Measurements from ENCODE around the gene SV2A.
"Not testable (repeated sequence)": the region's sequence is repeated elsewhere in the genome, so short reads cannot be mapped to it uniquely, and the experiment has no call there.

SV2A gene

GRCh38 chr1:149877211-149877946, 40.3 kb downstream of the SV2A start:
- H3K79me2 ChIP-seq (ENCODE audit: low read length): no peaks in the 10 kb centered on the region
- H3K9me2 ChIP-seq (replicated peaks; ENCODE audit: insufficient read depth, low read length): no peaks in the 10 kb centered on the region
- H3K27me3 ChIP-seq (replicated peaks; ENCODE audit: insufficient read depth, low read length): no peaks in the 10 kb centered on the region
- no peak overlapping the region for H3K4me3 ChIP-seq (ENCODE audit: low read length)
- no peak for DNase-seq
- H3F3A ChIP-seq (ENCODE audit: insufficient read depth, low read length): no peaks in the 10 kb centered on the region
- H3K9me3 ChIP-seq (replicated peaks; ENCODE audit: insufficient read depth, low read length): no peaks in the 10 kb centered on the region
- TF ChIP-seq CTCF (IDR thresholded peaks at IDR 0.05; ENCODE audit: low read length) (no peak), EZH2 (optimal IDR thresholded peaks at IDR 0.05; ENCODE audit: low read depth, low read length) (no peak), EZH2phosphoT487 (IDR thresholded peaks at IDR 0.05; ENCODE audit: low read length) (no peak)
- H3K9ac ChIP-seq (ENCODE audit: low read length): no peak overlapping the region
- no peaks in the 10 kb centered on the region for H3K36me3 ChIP-seq (replicated peaks; ENCODE audit: insufficient read depth, low read length)
- H2AFZ ChIP-seq (ENCODE audit: low read length): no peak overlapping the region
- no peaks in the 10 kb centered on the region for H3K4me1 ChIP-seq (ENCODE audit: low read length)
- H3K4me2 ChIP-seq (ENCODE audit: low read depth, low read length): no peak overlapping the region
- H4K20me1 ChIP-seq (ENCODE audit: insufficient read depth, low read length): no peaks in the 10 kb centered on the region
- H3K27ac ChIP-seq (ENCODE audit: low read length): no peak overlapping the region

GRCh38 chr1:149873060-149873459, 44.6 kb downstream of the SV2A start:
- H3K27me3 ChIP-seq (replicated peaks; ENCODE audit: insufficient read depth, low read length); H2AFZ ChIP-seq (ENCODE audit: low read length); H3K36me3 ChIP-seq (replicated peaks; ENCODE audit: insufficient read depth, low read length); H3K4me1 ChIP-seq (ENCODE audit: low read length); H3K4me3 ChIP-seq (ENCODE audit: low read length); H3K4me2 ChIP-seq (ENCODE audit: low read depth, low read length); H3K9ac ChIP-seq (ENCODE audit: low read length); H3K79me2 ChIP-seq (ENCODE audit: low read length); H4K20me1 ChIP-seq (ENCODE audit: insufficient read depth, low read length); DNase-seq; H3F3A ChIP-seq (ENCODE audit: insufficient read depth, low read length); H3K9me2 ChIP-seq (replicated peaks; ENCODE audit: insufficient read depth, low read length); H3K27ac ChIP-seq (ENCODE audit: low read length); H3K9me3 ChIP-seq (replicated peaks; ENCODE audit: insufficient read depth, low read length): not testable (repeated sequence)

- DNase-seq; H4K20me1 ChIP-seq (ENCODE audit: insufficient read depth, low read length); H3K27me3 ChIP-seq (replicated peaks; ENCODE audit: insufficient read depth, low read length); H3K27ac ChIP-seq (ENCODE audit: low read length); H2AFZ ChIP-seq (ENCODE audit: low read length); H3F3A ChIP-seq (ENCODE audit: insufficient read depth, low read length); H3K4me1 ChIP-seq (ENCODE audit: low read length); H3K9me3 ChIP-seq (replicated peaks; ENCODE audit: insufficient read depth, low read length); H3K4me3 ChIP-seq (ENCODE audit: low read length); H3K4me2 ChIP-seq (ENCODE audit: low read depth, low read length); H3K9ac ChIP-seq (ENCODE audit: low read length); H3K36me3 ChIP-seq (replicated peaks; ENCODE audit: insufficient read depth, low read length); H3K9me2 ChIP-seq (replicated peaks; ENCODE audit: insufficient read depth, low read length); H3K79me2 ChIP-seq (ENCODE audit: low read length): not testable (repeated sequence)
Observed at GRCh38 chr1:149866887-149867286, 50.8 kb downstream of the SV2A start.

GRCh38 chr1:149861497-149862054, 56.1 kb downstream of the SV2A start:
- not testable (repeated sequence) for H3K79me2 ChIP-seq (ENCODE audit: low read length); H3K27ac ChIP-seq (ENCODE audit: low read length); H3K9ac ChIP-seq (ENCODE audit: low read length); H4K20me1 ChIP-seq (ENCODE audit: insufficient read depth, low read length); DNase-seq; H3K4me2 ChIP-seq (ENCODE audit: low read depth, low read length); H3K9me2 ChIP-seq (replicated peaks; ENCODE audit: insufficient read depth, low read length); H3K9me3 ChIP-seq (replicated peaks; ENCODE audit: insufficient read depth, low read length); H2AFZ ChIP-seq (ENCODE audit: low read length); H3K36me3 ChIP-seq (replicated peaks; ENCODE audit: insufficient read depth, low read length); H3K4me3 ChIP-seq (ENCODE audit: low read length); H3F3A ChIP-seq (ENCODE audit: insufficient read depth, low read length); H3K27me3 ChIP-seq (replicated peaks; ENCODE audit: insufficient read depth, low read length); H3K4me1 ChIP-seq (ENCODE audit: low read length)

- H3K9me2 ChIP-seq (replicated peaks; ENCODE audit: insufficient read depth, low read length); H3F3A ChIP-seq (ENCODE audit: insufficient read depth, low read length); DNase-seq; H3K27ac ChIP-seq (ENCODE audit: low read length); H3K79me2 ChIP-seq (ENCODE audit: low read length); H2AFZ ChIP-seq (ENCODE audit: low read length); H3K36me3 ChIP-seq (replicated peaks; ENCODE audit: insufficient read depth, low read length); H4K20me1 ChIP-seq (ENCODE audit: insufficient read depth, low read length); H3K4me1 ChIP-seq (ENCODE audit: low read length); H3K9ac ChIP-seq (ENCODE audit: low read length); H3K9me3 ChIP-seq (replicated peaks; ENCODE audit: insufficient read depth, low read length); H3K4me3 ChIP-seq (ENCODE audit: low read length); H3K4me2 ChIP-seq (ENCODE audit: low read depth, low read length); H3K27me3 ChIP-seq (replicated peaks; ENCODE audit: insufficient read depth, low read length): not testable (repeated sequence)
Observed at GRCh38 chr1:149860684-149861496, 56.8 kb downstream of the SV2A start.

GRCh38 chr1:149860271-149860670, 57.4 kb downstream of the SV2A start:
- H3K36me3 ChIP-seq (replicated peaks; ENCODE audit: insufficient read depth, low read length); H4K20me1 ChIP-seq (ENCODE audit: insufficient read depth, low read length); H3K27ac ChIP-seq (ENCODE audit: low read length); H3K27me3 ChIP-seq (replicated peaks; ENCODE audit: insufficient read depth, low read length); H3K4me3 ChIP-seq (ENCODE audit: low read length); DNase-seq; H2AFZ ChIP-seq (ENCODE audit: low read length); H3K4me1 ChIP-seq (ENCODE audit: low read length); H3F3A ChIP-seq (ENCODE audit: insufficient read depth, low read length); H3K9me2 ChIP-seq (replicated peaks; ENCODE audit: insufficient read depth, low read length); H3K4me2 ChIP-seq (ENCODE audit: low read depth, low read length); H3K79me2 ChIP-seq (ENCODE audit: low read length); H3K9me3 ChIP-seq (replicated peaks; ENCODE audit: insufficient read depth, low read length); H3K9ac ChIP-seq (ENCODE audit: low read length): not testable (repeated sequence)

Measured in MM.1S (cell line).